GM12874 (cell line): ENCODE results near the gene MOB2.

Source experiments
- CTCF ChIP-seq: IDR thresholded peaks from 2 replicates; pipeline ENCODE4 v1.5.1; 2011; ENCODE audit warnings: low read depth, mild to moderate bottlenecking, control low read depth, low read length, moderate library complexity; ENCODE audit not compliant: insufficient read depth

The MOB2 gene

GRCh38 chr11:1500466-1501420 lies 14.2 kb upstream of the MOB2 start:
- TF ChIP-seq CTCF: no peak

- no peak for TF ChIP-seq CTCF
These were observed 13.3 kb upstream of the MOB2 start for GRCh38 chr11:1499899-1500298.

GRCh38 chr11:1499261-1499890 lies 12.8 kb upstream of the MOB2 start:
- no peak for TF ChIP-seq CTCF

- no peak for TF ChIP-seq CTCF
These were observed 11.7 kb upstream of the MOB2 start for GRCh38 chr11:1498262-1498661.

- no peak for TF ChIP-seq CTCF
These were observed 11.0 kb upstream of the MOB2 start for GRCh38 chr11:1497600-1497999.

GRCh38 chr11:1496761-1497095 lies 10.1 kb upstream of the MOB2 start:
- no peak for TF ChIP-seq CTCF

- TF ChIP-seq CTCF: no peak
These were observed 9.6 kb upstream of the MOB2 start for GRCh38 chr11:1496091-1496760.
